DMS153 (cell line): Measurements from ENCODE around the gene RIC8B.
"Not testable (repeated sequence)": the region's sequence is repeated elsewhere in the genome, so short reads cannot be mapped to it uniquely, and the experiment has no call there.

Experiments used
- DNase-seq: peaks from one replicate; lab custom pipeline; 2025; lab: John Stamatoyannopoulos, UW

The RIC8B gene

DNA sequence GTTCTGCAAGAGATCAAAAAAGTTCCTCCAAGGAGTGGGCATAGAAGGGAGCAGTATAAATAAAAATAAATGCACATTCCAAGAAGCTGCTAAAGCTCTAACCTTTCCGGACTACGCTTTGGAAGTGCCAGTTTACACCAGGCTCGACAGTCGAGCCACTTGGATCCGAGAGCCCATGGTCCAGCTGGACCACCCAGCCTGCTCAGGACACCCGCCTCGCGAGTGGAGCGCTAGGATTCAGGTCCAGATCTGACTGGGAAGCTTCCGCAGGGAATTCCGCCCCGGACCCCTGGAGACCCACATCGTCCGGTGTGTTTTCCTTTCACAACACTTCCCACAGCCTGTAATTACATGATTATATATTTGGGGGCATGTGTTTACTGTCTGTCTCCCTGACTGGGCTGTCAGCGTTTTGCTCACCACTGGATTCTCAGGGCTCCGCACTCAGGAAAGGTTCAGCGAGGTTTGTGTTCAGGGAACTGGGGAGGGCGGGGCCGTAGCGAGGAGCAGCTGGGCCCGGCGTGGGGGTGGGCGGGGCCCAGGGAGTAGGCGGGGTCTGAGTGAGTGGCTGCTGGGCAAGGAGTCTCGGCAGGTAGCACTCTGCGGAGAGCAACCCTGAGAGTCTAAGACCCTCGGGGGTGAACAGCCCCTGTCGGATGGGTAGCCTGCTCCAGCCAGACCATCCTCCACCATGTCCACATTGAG lies 128.9 kb downstream of the RIC8B start:
- peak; percentile 52 for DNase-seq

DNA sequence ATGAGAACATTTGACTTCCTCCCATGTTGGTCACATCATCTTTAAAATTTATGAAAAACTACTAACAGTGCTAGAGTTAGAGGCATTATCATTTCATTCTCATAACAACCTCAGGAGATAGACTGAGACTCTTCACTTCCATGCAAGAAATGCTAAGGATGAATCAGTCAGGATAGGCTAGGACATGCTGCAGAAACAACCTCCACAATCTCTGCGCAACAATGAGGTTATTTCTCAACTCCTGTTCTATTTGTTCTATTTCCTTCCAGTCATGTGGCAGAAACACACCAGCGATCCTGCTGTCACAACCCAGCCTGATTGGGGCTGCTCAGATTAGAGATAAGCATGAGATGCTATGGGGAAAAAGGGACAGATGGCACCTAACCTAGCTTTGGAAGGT lies 132.2 kb downstream of the RIC8B start:
- DNase-seq, result no peak

DNA sequence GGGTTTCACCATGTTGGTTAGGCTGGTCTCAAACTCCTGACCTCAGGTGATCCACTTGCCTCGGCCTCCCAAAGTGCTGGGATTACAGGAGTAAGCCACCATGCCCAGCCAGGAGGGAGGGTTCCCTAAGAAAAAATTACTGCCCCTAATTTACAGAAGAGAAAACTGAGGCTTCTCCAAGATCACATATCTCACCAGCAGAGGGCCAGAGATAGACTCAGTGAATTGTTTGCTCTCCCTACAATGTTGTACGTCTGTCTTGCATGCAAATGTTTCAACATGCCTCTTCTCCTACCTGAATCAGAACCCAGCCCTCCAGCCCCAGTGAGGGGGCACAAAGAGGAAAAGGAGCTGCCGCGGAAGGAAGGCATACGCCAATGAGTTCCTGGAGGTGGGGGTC lies 132.9 kb downstream of the RIC8B start:
- DNase-seq, result no peak

DNA sequence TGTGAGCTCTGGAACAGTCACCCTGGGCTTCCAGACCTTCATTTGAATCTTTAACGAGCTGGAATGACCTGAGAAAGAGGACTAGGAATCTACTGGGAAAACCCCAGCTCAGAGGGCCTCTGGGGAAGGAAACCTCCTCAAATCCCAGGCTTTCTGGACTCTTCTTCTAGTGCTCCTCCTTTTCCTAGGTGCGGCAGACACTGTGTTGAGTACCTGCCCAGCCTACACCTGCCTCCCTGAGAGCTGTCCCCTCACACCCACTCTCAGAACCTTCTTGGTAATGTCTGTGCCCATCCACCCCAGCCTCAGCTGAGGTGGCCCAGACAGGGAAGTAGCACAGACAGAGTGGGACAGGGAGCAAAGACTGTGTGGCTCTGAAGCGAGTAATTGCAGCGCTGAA lies 133.4 kb downstream of the RIC8B start:
- DNase-seq, result no peak

DNA sequence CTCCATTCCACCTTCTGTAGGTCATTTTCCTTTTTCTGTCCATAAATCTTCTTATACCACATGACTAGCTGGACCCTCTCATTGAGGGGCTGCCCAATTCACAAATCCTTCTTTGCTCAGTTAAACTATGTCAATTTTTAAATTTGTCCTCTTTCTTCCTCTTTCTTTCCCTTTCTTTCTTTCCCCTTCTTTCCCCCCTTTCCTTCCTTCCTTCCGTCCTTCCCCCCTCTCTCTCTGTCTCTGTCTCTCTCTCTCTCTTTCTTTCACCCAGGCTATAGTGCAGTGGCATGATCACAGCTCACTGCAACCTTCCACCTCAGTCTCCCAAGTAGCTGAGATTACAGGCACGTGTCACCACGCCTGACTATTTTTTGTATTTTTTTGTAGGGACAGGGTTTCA lies 134.1 kb downstream of the RIC8B start:
- no peak for DNase-seq

DNA sequence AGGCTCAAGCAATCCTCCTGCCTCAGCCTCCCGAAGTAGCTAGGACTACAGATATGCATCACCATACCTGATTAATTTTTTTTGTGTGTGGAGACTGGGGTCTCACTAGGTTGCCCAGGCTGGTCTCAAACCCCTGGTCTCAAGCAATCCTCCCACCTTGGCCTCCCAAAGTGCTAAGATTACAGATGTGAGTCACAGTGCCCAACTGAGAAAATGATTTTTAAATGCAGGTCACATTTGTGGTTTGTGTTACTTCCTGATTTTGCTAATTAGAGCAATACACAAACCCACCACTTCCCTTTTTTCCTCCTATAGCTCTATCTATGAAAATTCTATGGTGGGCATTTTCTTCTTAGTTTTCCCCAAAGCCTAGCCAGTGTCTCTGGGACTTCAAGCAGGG lies 135.7 kb downstream of the RIC8B start:
- DNase-seq, result no peak

DNA sequence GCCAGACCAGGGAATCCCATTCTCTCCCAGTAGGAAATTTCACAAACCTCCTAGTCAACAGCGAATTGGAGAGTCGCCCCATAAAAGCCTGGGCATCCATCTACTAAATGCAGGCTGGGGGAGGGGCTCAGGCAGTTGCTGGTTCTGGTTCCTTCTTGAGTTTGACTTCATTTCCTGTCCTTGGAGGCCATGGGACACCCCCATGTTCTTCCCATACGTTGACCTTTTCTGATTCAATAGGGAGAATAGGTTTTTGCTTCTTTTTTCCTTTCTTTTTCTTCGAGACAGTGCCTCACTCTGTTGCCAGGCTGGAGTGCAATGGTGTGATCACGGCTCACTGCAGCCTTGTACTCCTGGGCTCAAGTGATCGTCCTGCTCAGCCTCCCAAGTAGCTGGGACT lies 137.1 kb downstream of the RIC8B start:
- DNase-seq, result no peak

DNA sequence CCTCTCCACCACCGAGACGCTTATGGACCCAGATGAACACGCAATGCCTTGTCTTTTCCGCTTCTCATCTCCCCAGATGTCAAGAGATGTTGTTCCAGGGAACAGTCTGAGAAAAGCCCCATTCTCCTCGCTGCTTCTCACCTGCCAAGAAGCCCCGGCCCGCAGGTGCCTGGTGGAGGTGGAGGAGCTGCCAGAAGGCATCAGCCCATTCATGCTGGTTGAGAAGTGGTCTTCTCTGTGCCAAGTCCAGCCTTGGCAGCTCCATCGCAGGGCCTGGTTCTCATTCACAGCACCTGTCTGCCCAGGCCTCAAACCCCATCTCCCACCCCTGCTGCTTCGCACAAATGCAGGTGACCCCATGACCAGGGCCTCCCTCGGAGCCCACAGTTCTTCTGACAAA lies 139.0 kb downstream of the RIC8B start:
- no peak for DNase-seq

DNA sequence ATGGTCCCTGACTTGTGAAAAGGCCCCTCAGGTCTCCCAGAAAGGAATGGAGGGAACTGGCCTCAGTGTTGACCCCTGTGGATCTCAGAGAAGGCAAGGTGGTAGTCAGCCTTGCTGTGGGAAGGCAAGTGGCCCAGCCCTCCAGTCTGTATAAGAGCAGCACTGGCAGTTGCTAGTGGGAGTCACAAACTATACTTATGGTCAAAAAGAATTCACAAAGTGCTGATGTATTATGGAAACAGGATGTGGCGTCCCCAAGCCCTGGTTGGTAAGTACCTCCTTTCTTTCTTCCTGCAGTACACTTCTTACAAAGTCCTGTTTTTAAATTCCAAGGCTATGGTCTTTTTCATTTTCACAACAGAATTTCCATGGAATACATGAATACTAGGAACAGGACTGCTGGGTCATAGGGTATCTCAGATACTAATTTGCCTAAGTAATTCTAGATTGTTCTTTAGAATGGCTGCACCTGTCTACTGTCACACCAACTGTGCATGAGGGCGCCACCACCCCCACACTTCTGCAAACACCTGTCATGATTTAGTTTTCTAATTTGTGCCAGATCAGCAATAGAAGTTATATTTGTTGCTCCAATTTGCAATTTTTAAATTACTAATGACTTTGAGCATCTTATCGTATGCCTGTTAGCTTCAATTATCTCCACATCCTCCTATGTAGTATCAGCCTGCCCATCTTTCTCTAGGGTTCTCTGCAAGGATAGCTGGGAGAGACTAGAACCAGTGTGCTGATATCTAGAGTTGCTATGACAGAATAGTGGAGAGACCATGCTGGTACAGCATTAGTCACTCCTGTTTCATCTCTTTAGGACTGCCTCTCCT lies 140.5 kb downstream of the RIC8B start:
- DNase-seq, result no peak

DNA sequence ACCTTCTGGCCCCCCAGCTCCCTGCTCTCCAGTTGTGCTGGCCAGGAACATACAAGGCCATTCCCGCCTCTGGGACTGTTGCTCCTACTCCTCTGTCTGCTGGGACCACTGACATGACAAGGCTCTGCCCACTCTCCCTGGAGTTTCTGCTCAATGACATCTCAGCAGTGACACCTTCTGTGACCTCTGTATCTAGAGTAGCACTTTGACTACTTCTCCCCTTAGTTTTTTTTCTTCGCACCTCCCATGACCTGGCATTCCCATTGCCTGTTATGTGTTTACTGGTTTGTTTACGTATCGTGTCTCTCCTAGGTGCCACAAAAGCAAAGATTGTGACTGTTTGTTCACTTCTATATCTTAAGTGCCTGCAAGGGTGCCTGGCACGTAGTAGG lies 141.1 kb downstream of the RIC8B start:
- DNase-seq, result no peak

DNA sequence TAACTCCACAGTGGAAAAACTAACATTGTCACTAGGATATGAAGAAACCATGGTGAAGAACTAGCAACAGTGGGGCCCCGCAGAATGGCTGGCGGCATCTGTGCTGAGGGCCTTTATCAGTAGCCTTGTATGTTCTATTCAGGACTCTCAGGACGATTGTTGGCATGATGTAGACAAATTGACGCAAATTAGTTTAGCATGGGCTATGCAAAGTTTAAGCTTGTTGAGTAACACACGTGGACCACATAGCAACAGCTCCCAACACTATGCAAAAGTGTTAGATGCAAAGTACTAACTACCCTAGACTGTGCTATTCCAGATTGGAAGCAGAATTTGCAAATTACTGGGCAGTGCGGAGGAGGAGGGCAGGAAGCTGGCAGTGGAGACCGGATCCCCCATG lies 143.0 kb downstream of the RIC8B start:
- no peak for DNase-seq

DNA sequence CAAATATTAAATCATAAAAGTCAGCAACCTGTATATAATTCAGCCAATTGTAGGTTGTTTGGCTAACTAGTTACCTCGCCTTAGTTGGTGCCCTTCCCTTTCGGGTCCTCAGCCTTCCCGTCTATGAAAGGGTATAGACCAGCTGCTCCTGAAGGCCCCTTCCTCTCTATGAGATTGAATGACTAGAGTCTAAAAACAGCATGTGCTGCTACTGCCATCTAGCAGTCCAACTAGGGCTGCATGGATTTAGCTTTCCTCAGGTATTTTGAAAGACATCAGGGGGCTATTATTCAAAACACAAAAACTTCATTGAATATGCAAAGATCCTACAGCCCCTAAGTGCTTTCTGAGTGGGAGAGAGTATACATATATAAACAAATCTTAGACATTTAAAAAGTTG lies 144.3 kb downstream of the RIC8B start:
- peak; percentile 19 for DNase-seq

DNA sequence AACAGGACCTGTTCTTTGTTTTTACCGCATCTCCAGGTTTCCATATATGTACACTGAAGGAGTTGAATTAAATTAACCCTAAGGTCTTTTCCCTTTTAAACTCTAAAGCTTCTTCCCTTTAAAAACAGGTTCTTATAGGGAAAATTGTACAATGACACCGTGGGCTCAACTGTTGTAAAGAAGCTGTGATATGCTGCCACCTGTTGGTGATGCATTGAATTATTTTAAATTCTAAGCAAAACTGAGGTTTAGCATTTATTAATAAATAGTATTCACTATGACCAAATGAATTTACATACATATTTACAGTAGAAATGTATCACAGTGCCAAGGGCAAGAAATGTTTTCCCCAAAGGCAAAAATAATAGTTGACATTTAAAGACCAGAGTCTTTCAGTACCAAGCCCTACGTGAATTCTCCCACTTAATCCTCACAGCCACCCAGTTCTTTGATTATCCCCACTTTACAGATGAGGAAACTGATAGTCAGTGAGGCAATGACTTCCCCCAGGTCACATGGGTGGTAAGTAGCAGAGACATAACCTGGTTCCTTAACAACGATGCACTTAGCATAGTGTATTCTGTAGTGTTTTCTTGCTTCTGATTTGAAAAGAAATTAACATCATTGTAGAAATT lies 145.5 kb downstream of the RIC8B start:
- DNase-seq, result peak; percentile 10

DNA sequence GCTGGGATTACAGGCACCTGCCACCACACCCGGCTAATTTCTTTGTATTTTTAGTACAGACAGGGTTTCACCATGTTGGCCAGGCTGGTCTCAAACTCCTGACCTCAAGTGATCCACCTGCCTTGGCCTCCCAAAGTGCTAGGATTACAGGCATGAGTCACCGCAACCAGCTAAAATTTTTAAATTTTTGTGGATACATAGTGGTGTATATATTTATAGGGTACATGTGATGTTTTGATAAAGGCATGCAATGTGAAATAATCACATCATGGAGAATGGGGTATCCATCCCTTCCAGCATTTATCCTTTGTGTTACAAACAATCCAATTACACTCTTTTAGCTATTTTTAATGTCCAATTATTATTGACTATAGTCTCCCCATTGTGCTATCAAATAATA lies 147.5 kb downstream of the RIC8B start:
- not testable (repeated sequence) for DNase-seq

DNA sequence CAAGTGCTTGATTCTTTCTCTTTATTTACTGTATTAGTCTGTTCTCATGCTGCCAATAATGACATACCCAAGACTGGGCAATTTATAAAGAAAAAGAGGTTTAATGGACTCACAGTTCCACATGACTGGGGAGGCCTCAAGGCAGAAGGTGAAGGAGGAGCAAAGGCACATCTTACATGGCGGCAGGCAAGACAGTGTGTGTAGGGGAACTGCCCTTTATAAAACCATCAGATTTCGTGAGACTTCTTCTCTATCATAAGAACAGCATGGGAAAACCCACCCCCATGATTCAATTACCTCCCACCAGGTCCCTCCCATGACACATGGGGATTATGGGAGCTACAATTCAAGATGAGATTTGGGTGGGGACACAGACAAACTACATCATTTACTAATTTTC lies 149.1 kb downstream of the RIC8B start:
- DNase-seq, result not testable (repeated sequence)

DNA sequence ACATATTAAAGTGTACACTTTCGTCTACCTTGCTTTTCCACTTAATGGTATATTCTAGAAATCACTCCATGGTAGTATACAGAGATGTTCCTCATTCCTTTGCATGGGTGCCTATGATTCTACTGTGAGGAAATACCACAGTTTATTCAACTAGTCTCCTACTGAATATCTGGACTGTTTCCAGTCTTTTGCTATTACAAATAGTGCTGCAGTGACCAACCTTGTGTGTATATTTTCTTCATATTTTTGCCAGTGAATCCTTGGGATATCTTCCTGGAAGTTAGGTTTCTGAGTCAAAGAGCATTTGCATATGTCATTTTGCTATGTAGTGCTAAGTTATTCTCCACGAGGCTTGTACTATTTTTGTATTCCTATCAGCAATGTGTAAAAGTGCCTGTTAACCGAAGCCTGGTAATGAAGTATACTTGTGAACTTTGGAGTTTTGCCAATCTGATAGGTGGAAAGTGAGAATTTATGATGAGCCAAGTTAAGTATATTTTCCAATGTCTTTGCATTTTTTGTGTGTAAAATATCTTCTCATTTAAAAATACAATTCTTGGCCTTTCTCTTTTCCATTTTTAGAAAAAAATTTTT lies 149.9 kb downstream of the RIC8B start:
- DNase-seq, result no peak

DNA sequence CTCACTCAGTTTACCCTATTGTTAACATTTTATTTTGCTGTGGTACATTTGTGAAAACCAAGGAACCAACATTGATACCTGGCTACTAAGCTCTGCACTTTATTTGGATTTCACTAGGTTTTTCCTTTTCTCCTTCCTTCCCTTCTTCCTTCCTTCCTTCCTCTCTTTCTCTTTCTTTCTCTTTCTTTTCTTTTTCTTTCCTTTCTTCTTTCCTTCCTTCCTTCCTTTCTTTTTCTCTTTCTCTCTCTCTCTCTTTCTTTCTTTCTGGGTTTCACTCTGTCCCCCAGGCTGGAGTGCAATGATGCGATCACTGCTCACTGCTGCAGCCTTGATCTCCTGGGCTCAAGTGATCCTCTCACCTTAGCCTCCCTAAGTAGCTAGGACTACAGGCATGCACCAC lies 152.2 kb downstream of the RIC8B start:
- DNase-seq, result no peak

DNA sequence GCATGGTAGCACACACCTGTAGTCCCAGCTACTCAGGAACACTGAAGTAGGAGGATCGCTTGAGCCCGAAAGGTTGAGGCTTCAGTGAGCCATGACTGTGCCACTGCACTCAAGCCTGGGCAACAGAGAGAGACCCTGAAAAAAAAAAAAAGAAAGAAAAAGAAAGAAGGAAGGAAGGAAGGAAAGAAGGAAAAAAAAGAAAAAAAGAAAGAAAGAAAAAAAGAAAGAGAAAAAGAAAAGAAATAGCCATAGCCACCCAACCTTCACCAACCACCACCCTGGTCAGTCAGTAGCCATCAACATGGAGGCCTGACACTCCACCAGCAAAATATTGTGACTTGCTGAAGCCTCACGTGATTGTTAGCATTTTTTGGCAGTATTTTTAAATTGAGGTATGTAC lies 159.8 kb downstream of the RIC8B start:
- no peak for DNase-seq
